Upper lobe of left lung (tissue), 6 donors: ENCODE results near the gene TMEM117. TPM values are rescaled to one million over a fixed set of nuclear protein-coding genes. Genes with fewer than 3 reads are reported as not detected.

Source experiments
- ATAC-seq, 2 donors: fragments of 200-7000 bp; cut with Tn5 transposase; one replicate each; pipeline ENCODE4 v1.9.1; 2022; ENCODE audit warnings: mild to moderate bottlenecking in 2 of 2, moderate library complexity in 2 of 2; ENCODE audit not compliant: low FRiP score in 2 of 2
- DNase-seq, 2 donors: peaks; one replicate each; pipeline ENCODE4 v3.0.0-alpha.2; 2019 to 2020
- H3K27ac ChIP-seq, 4 donors: fragments of 200-600 bp; sonication (generic); one replicate each; pipeline ENCODE4 v1.5.1; 2016 to 2019
- H3K27me3 ChIP-seq, 4 donors: fragments of 200-600 bp; sonication (generic); one replicate each; pipeline ENCODE4 v1.5.1; 2017 to 2019
- H3K36me3 ChIP-seq, 4 donors: fragments of 200-600 bp; sonication (generic); one replicate each; pipeline ENCODE4 v1.5.1; 2016 to 2019
- H3K4me1 ChIP-seq, 4 donors: fragments of 200-600 bp; sonication (generic); one replicate each; pipeline ENCODE4 v1.5.1; 2018 to 2019
- H3K4me3 ChIP-seq, 4 donors: fragments of 200-600 bp; sonication (generic); one replicate each; pipeline ENCODE4 v1.5.1; 2017 to 2019; ENCODE audit warnings: mild to moderate bottlenecking in 2 of 4, moderate library complexity in 1 of 4
- H3K9me3 ChIP-seq, 4 donors: fragments of 200-600 bp; sonication (generic); one replicate each; pipeline ENCODE4 v1.5.1; 2018 to 2019
- CTCF ChIP-seq, 6 experiments: fragments of 450-650 bp in 4 of 6; fragments of 200-600 bp in 2 of 6; sonication (generic) in 2 of 6; IDR thresholded peaks; one replicate each; pipeline ENCODE4 v1.5.1; 2016 to 2019; ENCODE audit warnings: antibody characterized with exemption in 6 of 6
- EP300 ChIP-seq, 4 donors: sonication (generic); formaldehyde crosslinking; IDR thresholded peaks; one replicate each; pipeline ENCODE4 v1.5.1; 2017; ENCODE audit warnings: antibody characterized with exemption in 4 of 4, control low read depth in 2 of 4
- POLR2A ChIP-seq, 4 donors: fragments of 450-650 bp; IDR thresholded peaks; one replicate each; pipeline ENCODE4 v1.5.1; 2016 to 2017; ENCODE audit warnings: antibody characterized with exemption in 4 of 4, mild to moderate bottlenecking in 2 of 4
- POLR2AphosphoS5 ChIP-seq, 2 donors: sonication (generic); formaldehyde crosslinking; IDR thresholded peaks; one replicate each; pipeline ENCODE4 v1.5.1; 2017; ENCODE audit warnings: antibody characterized with exemption in 2 of 2
- WGBS, 2 donors: methylation state at CpG; one replicate each; pipeline ENCODE4 v1.1.5; 2017 to 2018; 5-methylcytosine and 5-hydroxymethylcytosine counted together
- total RNA-seq, 6 donors: library from RNA; depleted of rRNA in 4 of 6; stranded (reverse); fragments of >200 nt in 4 of 6; gene quantifications; one replicate each; pipeline versions ENCODE4 v1.1.0 to v1.2.1, GENCODE V29; 2016 to 2021
- donor health status: DM: no; HTN: no; CAD: no; lungs with moderate emphysema.
- donor health status: DM: no; HTN: yes; CAD: no; lungs with severe emphysema.

TMEM117 gene
- total RNA-seq, 6 donors from 2014 or later: 2.6 to 8.4 (median 4.2) TPM

GRCh38 chr12:43979450-43979849 is 143.6 kb downstream of the TMEM117 start:
- Histone ChIP-seq H3K9me3 (peaks cover 0 to 4% (median 0%) of the 10 kb centered on the region in 4 donors), H3K27me3 (no peaks in the 10 kb centered on the region), H3K4me1 (no peaks in the 10 kb centered on the region), H3K4me3 (no peak overlapping the region), H3K36me3 (no peaks in the 10 kb centered on the region), H3K27ac (no peak overlapping the region)
- 80 to 93% methylated on average over 3 of the region's 3 CpGs for WGBS, 2 donors
- TF ChIP-seq EP300 (IDR thresholded peaks at IDR 0.05) (no peak), POLR2AphosphoS5 (IDR thresholded peaks at IDR 0.05) (no peak), POLR2A (IDR thresholded peaks at IDR 0.05) (no peak), CTCF (IDR thresholded peaks at IDR 0.05) (no peak)
- DNase-seq: no peak
- no peak for ATAC-seq

- 94 to 95% methylated on average over 6 of the region's 6 CpGs for WGBS, 2 donors
- Histone ChIP-seq H3K27me3 (no peaks in the 10 kb centered on the region), H3K27ac (no peak overlapping the region), H3K4me1 (no peaks in the 10 kb centered on the region), H3K4me3 (no peak overlapping the region), H3K36me3 (no peaks in the 10 kb centered on the region), H3K9me3 (peaks cover 0 to 4% (median 0%) of the 10 kb centered on the region in 4 donors)
- DNase-seq (no peak), ATAC-seq (no peak)
- TF ChIP-seq CTCF (IDR thresholded peaks at IDR 0.05) (no peak), EP300 (IDR thresholded peaks at IDR 0.05) (no peak), POLR2AphosphoS5 (IDR thresholded peaks at IDR 0.05) (no peak), POLR2A (IDR thresholded peaks at IDR 0.05) (no peak)
These were observed 144.8 kb downstream of the TMEM117 start for GRCh38 chr12:43980627-43981191.

GRCh38 chr12:43981726-43982125 is 145.8 kb downstream of the TMEM117 start:
- ATAC-seq: no peak
- TF ChIP-seq POLR2A (IDR thresholded peaks at IDR 0.05) (no peak), EP300 (IDR thresholded peaks at IDR 0.05) (no peak), POLR2AphosphoS5 (IDR thresholded peaks at IDR 0.05) (no peak), CTCF (IDR thresholded peaks at IDR 0.05) (no peak)
- Histone ChIP-seq H3K9me3 (peaks cover 0 to 4% (median 0%) of the 10 kb centered on the region in 4 donors), H3K36me3 (no peaks in the 10 kb centered on the region), H3K4me1 (no peaks in the 10 kb centered on the region), H3K4me3 (no peak overlapping the region), H3K27me3 (no peaks in the 10 kb centered on the region), H3K27ac (no peak overlapping the region)
- no peak for DNase-seq

- no peaks in the 10 kb centered on the region for H3K27me3 ChIP-seq
- no peak overlapping the region for H3K27ac ChIP-seq
- TF ChIP-seq POLR2A (IDR thresholded peaks at IDR 0.05) (no peak), EP300 (IDR thresholded peaks at IDR 0.05) (no peak), POLR2AphosphoS5 (IDR thresholded peaks at IDR 0.05) (no peak)
- no peak for ATAC-seq
- H3K9me3 ChIP-seq: peaks cover 0 to 4% (median 0%) of the 10 kb centered on the region in 4 donors
- DNase-seq: no peak
- no peak overlapping the region for H3K4me3 ChIP-seq
- 81 to 90% methylated on average over 2 of the region's 2 CpGs for WGBS, 2 donors
- no peaks in the 10 kb centered on the region for H3K4me1 ChIP-seq
- H3K36me3 ChIP-seq: no peaks in the 10 kb centered on the region
These were observed 146.7 kb downstream of the TMEM117 start for GRCh38 chr12:43982544-43982943.

GRCh38 chr12:43988838-43989560 is 153.1 kb downstream of the TMEM117 start:
- Histone ChIP-seq H3K4me3 (no peak overlapping the region), H3K4me1 (no peaks in the 10 kb centered on the region), H3K9me3 (no peaks in the 10 kb centered on the region), H3K36me3 (no peaks in the 10 kb centered on the region), H3K27me3 (no peaks in the 10 kb centered on the region), H3K27ac (no peak overlapping the region)
- 51 to 60% methylated on average over 5 of the region's 5 CpGs for WGBS, 2 donors
- TF ChIP-seq CTCF (IDR thresholded peaks at IDR 0.05): no peak
- no peak for TF ChIP-seq POLR2AphosphoS5 (IDR thresholded peaks at IDR 0.05)
- no peak for TF ChIP-seq EP300 (IDR thresholded peaks at IDR 0.05)
- TF ChIP-seq POLR2A (IDR thresholded peaks at IDR 0.05): no peak
- DNase-seq (no peak), ATAC-seq (no peak)
